ENCODE results near the gene UBE2M.
A peak's percentile ranks its signal among the peaks of the same experiment; 100 is the strongest.
"Not testable (repeated sequence)": the region's sequence is repeated elsewhere in the genome, so short reads cannot be mapped to it uniquely, and the experiment has no call there.

The UBE2M gene

DNA sequence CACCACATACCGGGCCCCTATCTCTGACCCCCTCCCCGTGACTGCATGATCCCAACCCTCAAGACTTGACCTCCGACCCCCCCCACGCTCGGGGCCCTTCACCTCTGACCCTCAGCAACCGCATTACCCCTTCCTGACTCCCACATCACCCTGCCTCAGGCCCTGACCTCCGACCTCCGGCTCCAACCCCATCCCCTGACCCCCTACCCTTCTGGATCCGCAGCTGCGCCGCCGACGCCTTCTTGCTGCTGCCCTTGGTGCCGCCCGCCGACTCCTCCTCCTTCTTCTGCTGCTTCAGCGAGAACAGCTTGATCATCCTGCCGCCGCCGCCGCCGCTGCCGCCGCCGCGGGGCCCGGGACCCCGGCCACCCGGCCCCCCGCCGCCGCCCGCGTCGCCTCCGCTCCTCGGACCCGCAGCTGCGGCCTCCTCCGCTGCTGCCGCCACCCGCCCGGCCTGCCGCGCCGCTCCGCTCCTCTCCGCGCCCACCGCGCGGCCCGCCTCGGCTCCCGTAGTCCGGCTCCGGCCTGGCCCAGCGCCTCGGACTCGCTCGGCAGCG is at the start of gene UBE2M:
UBE2M (minus strand) TSS at position 546 of the 557 bp plus-strand sequence; CDS start at position 316, 230 bp downstream.
- Mint-ChIP-seq H3K27me3 (ENCODE audit: low read depth) (peaks cover 4% of the 10 kb centered on the region), H3K4me1 (peaks cover 39% of the 10 kb centered on the region), H3K9me3 (no peaks in the 10 kb centered on the region), H3K4me3 (peak within 1 kb of the TSS; percentile 96 to 98 (median 98)), H3K36me3 (ENCODE audit: low read depth) (peaks cover 22% of the 10 kb centered on the region), H3K27ac (peak within 1 kb of the TSS; percentile 100)
- TF ChIP-seq, protein P1, sequence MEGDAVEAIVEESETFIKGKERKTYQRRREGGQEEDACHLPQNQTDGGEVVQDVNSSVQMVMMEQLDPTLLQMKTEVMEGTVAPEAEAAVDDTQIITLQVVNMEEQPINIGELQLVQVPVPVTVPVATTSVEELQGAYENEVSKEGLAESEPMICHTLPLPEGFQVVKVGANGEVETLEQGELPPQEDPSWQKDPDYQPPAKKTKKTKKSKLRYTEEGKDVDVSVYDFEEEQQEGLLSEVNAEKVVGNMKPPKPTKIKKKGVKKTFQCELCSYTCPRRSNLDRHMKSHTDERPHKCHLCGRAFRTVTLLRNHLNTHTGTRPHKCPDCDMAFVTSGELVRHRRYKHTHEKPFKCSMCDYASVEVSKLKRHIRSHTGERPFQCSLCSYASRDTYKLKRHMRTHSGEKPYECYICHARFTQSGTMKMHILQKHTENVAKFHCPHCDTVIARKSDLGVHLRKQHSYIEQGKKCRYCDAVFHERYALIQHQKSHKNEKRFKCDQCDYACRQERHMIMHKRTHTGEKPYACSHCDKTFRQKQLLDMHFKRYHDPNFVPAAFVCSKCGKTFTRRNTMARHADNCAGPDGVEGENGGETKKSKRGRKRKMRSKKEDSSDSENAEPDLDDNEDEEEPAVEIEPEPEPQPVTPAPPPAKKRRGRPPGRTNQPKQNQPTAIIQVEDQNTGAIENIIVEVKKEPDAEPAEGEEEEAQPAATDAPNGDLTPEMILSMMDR (IDR thresholded peaks at IDR 0.05; ENCODE audit: unreplicated experiment in 3 of 3), result no peak

DNA sequence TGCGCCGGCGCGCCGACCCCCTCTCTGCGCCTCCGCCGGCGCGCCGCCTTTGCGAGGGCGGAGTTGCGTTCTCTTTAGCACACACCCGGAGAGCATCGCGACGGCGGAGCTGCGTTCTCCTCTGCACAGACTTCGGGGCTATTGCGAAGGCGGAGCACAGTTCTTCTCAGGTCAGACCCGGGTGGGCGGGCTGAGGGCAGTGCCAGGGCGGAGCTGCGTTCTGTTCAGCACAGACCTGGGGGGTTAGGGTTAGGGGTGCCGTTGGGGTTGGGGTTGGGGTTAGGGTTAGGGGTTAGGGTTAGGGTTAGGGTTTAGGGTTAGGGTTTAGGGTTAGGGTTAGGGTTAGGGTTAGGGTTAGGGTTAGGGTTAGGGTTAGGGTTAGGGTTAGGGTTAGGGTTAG is 48.8 kb upstream of the UBE2M start:
- not testable (repeated sequence) for H3K27ac Mint-ChIP-seq; H3K9me3 Mint-ChIP-seq; H3K36me3 Mint-ChIP-seq (ENCODE audit: low read depth); H3K4me1 Mint-ChIP-seq; H3K27me3 Mint-ChIP-seq (ENCODE audit: low read depth); H3K4me3 Mint-ChIP-seq

DNA sequence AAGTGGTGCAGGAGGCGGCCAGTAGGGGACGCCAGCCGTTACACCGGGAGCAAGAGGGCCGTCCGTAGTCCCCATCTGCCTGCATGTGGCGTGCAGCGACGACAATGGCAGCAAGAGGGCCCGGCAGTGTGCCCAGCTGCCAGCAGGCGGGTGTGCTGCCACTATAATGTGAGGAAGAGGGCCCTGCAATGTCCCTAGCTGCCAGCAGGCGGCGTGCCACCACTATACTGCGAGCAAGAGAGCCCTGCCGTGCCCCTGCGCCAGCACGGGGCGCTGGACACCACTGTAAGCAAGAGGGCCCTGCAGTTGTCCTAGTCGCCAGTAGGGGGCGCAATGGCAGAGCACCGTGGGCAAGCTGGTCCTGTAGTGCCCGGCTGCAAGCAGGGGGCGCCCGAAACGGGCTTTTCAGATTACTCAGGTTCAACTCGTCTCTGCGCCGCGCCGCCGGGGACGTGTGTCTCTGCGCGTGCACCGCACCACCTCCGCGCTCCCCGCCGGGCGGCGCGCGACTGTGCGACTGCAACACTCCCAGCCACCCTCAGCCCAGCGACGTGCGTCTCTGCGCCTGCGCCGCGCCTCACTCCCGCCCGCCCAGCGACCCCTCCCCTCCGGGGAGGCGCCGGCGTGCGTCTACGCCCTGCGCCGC is 48.0 kb upstream of the UBE2M start:
- H3K27ac Mint-ChIP-seq; H3K27me3 Mint-ChIP-seq (ENCODE audit: low read depth); H3K36me3 Mint-ChIP-seq (ENCODE audit: low read depth); H3K4me1 Mint-ChIP-seq; H3K4me3 Mint-ChIP-seq; H3K9me3 Mint-ChIP-seq: not testable (repeated sequence)

DNA sequence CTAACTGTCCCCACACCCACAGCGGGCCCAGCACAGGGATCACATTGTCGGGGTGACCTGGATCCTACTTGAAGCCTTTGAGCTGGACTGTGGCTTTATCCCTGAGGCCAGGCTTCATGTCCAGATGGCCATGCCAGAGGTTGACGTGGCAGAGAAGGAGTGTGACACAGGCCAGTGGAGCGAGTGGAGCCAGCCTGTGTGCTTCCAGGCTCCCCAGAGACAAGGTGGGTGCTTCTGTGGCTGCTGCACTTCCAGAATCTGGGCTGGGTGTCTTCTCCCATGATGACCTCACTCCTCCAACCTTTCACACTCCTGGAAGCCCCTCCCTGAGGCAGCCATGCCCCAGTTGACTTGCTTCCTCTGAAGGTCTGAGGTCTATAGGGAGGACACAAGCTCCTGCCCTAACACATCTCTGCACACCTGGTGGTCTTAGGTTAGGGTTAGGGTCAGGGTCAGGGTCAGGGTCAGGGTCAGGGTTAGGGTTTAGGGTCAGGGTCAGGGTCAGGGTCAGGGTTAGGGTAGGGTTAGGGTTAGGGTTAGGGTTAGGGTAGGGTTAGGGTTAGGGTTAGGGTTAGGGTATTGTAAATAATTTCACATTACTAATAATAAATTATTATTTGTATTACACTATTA is 27.8 kb upstream of the UBE2M start:
- peaks cover 15% of the 10 kb centered on the region for H3K4me1 Mint-ChIP-seq
- peak overlapping the region; percentile 73 to 89 (median 88) for H3K27ac Mint-ChIP-seq

DNA sequence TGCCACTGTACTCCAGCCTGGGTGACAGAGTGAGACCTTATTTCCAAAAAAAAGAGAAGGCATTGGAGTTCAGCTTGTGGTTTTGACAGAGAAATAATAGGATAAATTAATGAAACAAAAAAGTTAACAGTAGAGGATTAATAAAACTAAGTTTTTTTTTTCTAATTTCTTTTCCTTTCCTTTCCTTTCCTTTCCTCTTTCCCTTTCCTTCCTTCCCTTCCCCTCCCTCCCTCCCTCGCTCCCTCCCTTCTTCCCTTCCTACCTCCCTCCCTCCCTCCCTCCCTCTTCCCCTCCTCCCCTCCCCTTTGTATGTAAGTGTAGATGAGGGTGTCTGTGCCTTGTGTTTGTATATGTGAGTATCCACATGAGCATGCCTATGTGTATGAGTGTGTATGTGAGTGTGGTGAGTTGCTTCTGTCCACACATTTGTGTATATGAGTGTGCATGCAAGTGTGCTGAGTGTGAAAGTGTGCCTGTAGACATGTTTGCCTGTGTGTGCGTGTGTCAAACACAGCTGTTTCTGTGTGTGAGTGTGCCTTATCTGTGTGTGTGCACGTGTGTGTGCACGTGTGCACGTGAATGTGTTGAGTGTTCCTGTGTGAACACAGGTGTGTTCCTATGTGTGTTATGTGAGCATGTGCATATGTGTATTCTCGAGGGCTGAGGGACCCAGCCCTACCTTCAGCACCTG is 27.2 kb upstream of the UBE2M start:
- H3K4me1 Mint-ChIP-seq, result peaks cover 20% of the 10 kb centered on the region
- peaks cover 22% of the 10 kb centered on the region for H3K36me3 Mint-ChIP-seq (ENCODE audit: low read depth)
- H3K27me3 Mint-ChIP-seq (ENCODE audit: low read depth), result no peaks in the 10 kb centered on the region
- H3K27ac Mint-ChIP-seq, result peak overlapping the region; percentile 88 to 89 (median 89)
- H3K4me3 Mint-ChIP-seq, result no peak overlapping the region
- TF ChIP-seq, protein P1 (IDR thresholded peaks at IDR 0.05; ENCODE audit: unreplicated experiment in 3 of 3), result no peak
- H3K9me3 Mint-ChIP-seq, result no peaks in the 10 kb centered on the region

More for the DNA sequence above, 27.8 kb upstream of the UBE2M start:
- no peaks in the 10 kb centered on the region for H3K27me3 Mint-ChIP-seq (ENCODE audit: low read depth)
- no peak overlapping the region for H3K4me3 Mint-ChIP-seq
- H3K36me3 Mint-ChIP-seq (ENCODE audit: low read depth), result peaks cover 19% of the 10 kb centered on the region
- H3K9me3 Mint-ChIP-seq, result no peaks in the 10 kb centered on the region
- TF ChIP-seq, protein P1 (IDR thresholded peaks at IDR 0.05; ENCODE audit: unreplicated experiment in 3 of 3), result no peak

DNA sequence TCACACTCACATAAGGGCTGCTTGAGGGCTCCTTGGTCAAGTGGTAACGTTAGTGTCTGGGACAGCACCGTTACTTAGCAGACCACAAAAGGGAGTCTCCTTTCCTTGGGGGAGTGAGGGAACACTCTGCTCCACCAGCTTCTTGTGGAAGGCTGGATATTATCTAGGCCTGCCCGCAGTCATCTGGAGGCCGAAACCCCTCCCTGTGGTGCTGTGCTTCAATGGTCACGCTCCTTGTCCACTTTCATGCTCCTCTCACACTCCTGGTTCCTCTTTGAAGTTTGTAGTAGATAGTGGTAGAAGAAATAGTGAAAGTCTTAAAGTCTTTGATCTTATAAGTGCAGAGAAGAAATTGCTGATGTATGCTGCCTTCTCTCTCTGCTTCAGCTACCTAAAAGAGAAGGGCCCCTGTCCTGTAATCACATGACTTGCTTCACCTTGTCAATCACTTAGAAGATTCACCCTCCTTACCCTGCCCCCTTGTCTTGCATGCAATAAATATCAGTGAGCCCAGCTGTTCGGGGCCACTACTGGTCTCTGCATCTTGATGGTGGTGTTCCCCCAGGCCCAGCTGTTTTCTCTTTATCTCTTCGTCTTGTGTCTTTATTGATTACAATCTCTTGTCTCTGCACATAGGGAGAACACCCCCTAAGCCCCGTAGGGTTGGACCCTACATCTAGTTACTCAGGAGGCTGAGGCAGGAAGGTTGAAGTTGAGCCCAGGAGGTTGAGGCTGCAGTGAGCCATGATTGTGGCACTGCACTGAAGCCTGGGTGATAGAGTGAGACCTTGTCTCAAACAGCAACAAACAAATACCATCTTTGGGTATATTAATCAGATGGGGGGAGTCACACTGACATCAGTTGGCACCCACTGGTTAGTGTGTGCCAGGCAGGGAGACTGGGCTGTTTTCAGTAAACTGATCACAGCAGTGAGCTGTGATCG is 26.4 kb upstream of the UBE2M start:
- H3K4me3 Mint-ChIP-seq, result no peak overlapping the region
- peaks cover 20% of the 10 kb centered on the region for H3K4me1 Mint-ChIP-seq
- H3K27me3 Mint-ChIP-seq (ENCODE audit: low read depth), result no peaks in the 10 kb centered on the region
- no peaks in the 10 kb centered on the region for H3K9me3 Mint-ChIP-seq
- H3K36me3 Mint-ChIP-seq (ENCODE audit: low read depth), result peaks cover 22% of the 10 kb centered on the region
- peak overlapping the region; percentile 88 to 89 (median 89) for H3K27ac Mint-ChIP-seq
- TF ChIP-seq, protein P1 (IDR thresholded peaks at IDR 0.05; ENCODE audit: unreplicated experiment in 3 of 3), result no peak
